ENCODE data around the gene RMND5A.
A peak's percentile ranks its signal among the peaks of the same experiment; 100 is the strongest.
"Not testable (repeated sequence)": the region's sequence is repeated elsewhere in the genome, so short reads cannot be mapped to it uniquely, and the experiment has no call there.

The RMND5A gene

GRCh38 chr2:86719637-86720539 is at the start of gene RMND5A:
Gene RMND5A (plus strand): TSS chr2:86720291. CDS start chr2:86720668, 377 bp downstream.
- peak within 1 kb of the TSS; percentile 51 to 62 for H3K9ac ChIP-seq (ENCODE audit: low read length in 2 of 2)
- H3K4me3 ChIP-seq (ENCODE audit: low read length in 2 of 2): peak within 1 kb of the TSS; percentile 53 to 72

GRCh38 chr2:86671337-86671981 is 48.6 kb upstream of the RMND5A start:
- Histone ChIP-seq H3K9me3 (ENCODE audit: control insufficient read depth in 2 of 2, low read length in 2 of 2) (no peaks in the 10 kb centered on the region), H3K4me3 (ENCODE audit: low read length in 2 of 2) (no peak overlapping the region), H3K4me1 (ENCODE audit: control insufficient read depth, insufficient read depth, low read length) (peaks cover 5% of the 10 kb centered on the region), H3K27ac (ENCODE audit: low read length) (no peak overlapping the region), H3K36me3 (ENCODE audit: control insufficient read depth in 2 of 2, insufficient read depth in 2 of 2, low read length in 2 of 2) (no peaks in the 10 kb centered on the region), H3K27me3 (ENCODE audit: control insufficient read depth in 1 of 2, insufficient read depth in 2 of 2, low read length in 2 of 2) (no peaks in the 10 kb centered on the region), H3K9ac (ENCODE audit: low read length in 2 of 2) (no peak overlapping the region)

More at GRCh38 chr2:86719637-86720539, at the start of gene RMND5A:
- not testable (repeated sequence) for H3K36me3 ChIP-seq (ENCODE audit: control insufficient read depth in 2 of 2, insufficient read depth in 2 of 2, low read length in 2 of 2); H3K4me1 ChIP-seq (ENCODE audit: control insufficient read depth, insufficient read depth, low read length); H3K9me3 ChIP-seq (ENCODE audit: control insufficient read depth in 2 of 2, low read length in 2 of 2); H3K27me3 ChIP-seq (ENCODE audit: control insufficient read depth in 1 of 2, insufficient read depth in 2 of 2, low read length in 2 of 2)
- peak within 1 kb of the TSS; percentile 70 for H3K27ac ChIP-seq (ENCODE audit: low read length)

- Histone ChIP-seq H3K4me3 (ENCODE audit: low read length in 2 of 2) (no peak overlapping the region), H3K27ac (ENCODE audit: low read length) (no peak overlapping the region), H3K9ac (ENCODE audit: low read length in 2 of 2) (no peak overlapping the region), H3K9me3 (ENCODE audit: control insufficient read depth in 2 of 2, low read length in 2 of 2) (no peaks in the 10 kb centered on the region), H3K36me3 (ENCODE audit: control insufficient read depth in 2 of 2, insufficient read depth in 2 of 2, low read length in 2 of 2) (no peaks in the 10 kb centered on the region), H3K4me1 (ENCODE audit: control insufficient read depth, insufficient read depth, low read length) (peaks cover 5% of the 10 kb centered on the region), H3K27me3 (ENCODE audit: control insufficient read depth in 1 of 2, insufficient read depth in 2 of 2, low read length in 2 of 2) (no peaks in the 10 kb centered on the region)
Measured at GRCh38 chr2:86672027-86672545, 48.0 kb upstream of the RMND5A start.

- H3K4me1 ChIP-seq (ENCODE audit: control insufficient read depth, insufficient read depth, low read length): peaks cover 5% of the 10 kb centered on the region
- H3K4me3 ChIP-seq (ENCODE audit: low read length in 2 of 2): no peak overlapping the region
- no peaks in the 10 kb centered on the region for H3K27me3 ChIP-seq (ENCODE audit: control insufficient read depth in 1 of 2, insufficient read depth in 2 of 2, low read length in 2 of 2)
- no peaks in the 10 kb centered on the region for H3K36me3 ChIP-seq (ENCODE audit: control insufficient read depth in 2 of 2, insufficient read depth in 2 of 2, low read length in 2 of 2)
- H3K27ac ChIP-seq (ENCODE audit: low read length): no peak overlapping the region
- H3K9ac ChIP-seq (ENCODE audit: low read length in 2 of 2): no peak overlapping the region
- H3K9me3 ChIP-seq (ENCODE audit: control insufficient read depth in 2 of 2, low read length in 2 of 2): no peaks in the 10 kb centered on the region
Measured at GRCh38 chr2:86673011-86673410, 47.1 kb upstream of the RMND5A start.

- H3K27ac ChIP-seq (ENCODE audit: low read length): no peak overlapping the region
- H3K9me3 ChIP-seq (ENCODE audit: control insufficient read depth in 2 of 2, low read length in 2 of 2): no peaks in the 10 kb centered on the region
Measured at GRCh38 chr2:86673986-86674670, 46.0 kb upstream of the RMND5A start.

GRCh38 chr2:86675104-86675503 is 45.0 kb upstream of the RMND5A start:
- no peak overlapping the region for H3K9ac ChIP-seq (ENCODE audit: low read length in 2 of 2)
- no peaks in the 10 kb centered on the region for H3K9me3 ChIP-seq (ENCODE audit: control insufficient read depth in 2 of 2, low read length in 2 of 2)
- H3K36me3 ChIP-seq (ENCODE audit: control insufficient read depth in 2 of 2, insufficient read depth in 2 of 2, low read length in 2 of 2): no peaks in the 10 kb centered on the region
- peaks cover 5% of the 10 kb centered on the region for H3K4me1 ChIP-seq (ENCODE audit: control insufficient read depth, insufficient read depth, low read length)
- no peak overlapping the region for H3K4me3 ChIP-seq (ENCODE audit: low read length in 2 of 2)
- no peak overlapping the region for H3K27ac ChIP-seq (ENCODE audit: low read length)
- H3K27me3 ChIP-seq (ENCODE audit: control insufficient read depth in 1 of 2, insufficient read depth in 2 of 2, low read length in 2 of 2): no peaks in the 10 kb centered on the region

More at GRCh38 chr2:86673986-86674670, 46.0 kb upstream of the RMND5A start:
- Histone ChIP-seq H3K9ac (ENCODE audit: low read length in 2 of 2) (no peak overlapping the region), H3K4me3 (ENCODE audit: low read length in 2 of 2) (no peak overlapping the region), H3K4me1 (ENCODE audit: control insufficient read depth, insufficient read depth, low read length) (peaks cover 5% of the 10 kb centered on the region), H3K27me3 (ENCODE audit: control insufficient read depth in 1 of 2, insufficient read depth in 2 of 2, low read length in 2 of 2) (no peaks in the 10 kb centered on the region), H3K36me3 (ENCODE audit: control insufficient read depth in 2 of 2, insufficient read depth in 2 of 2, low read length in 2 of 2) (no peaks in the 10 kb centered on the region)

GRCh38 chr2:86675511-86676015 is 44.5 kb upstream of the RMND5A start:
- Histone ChIP-seq H3K27ac (ENCODE audit: low read length) (no peak overlapping the region), H3K9ac (ENCODE audit: low read length in 2 of 2) (no peak overlapping the region), H3K27me3 (ENCODE audit: control insufficient read depth in 1 of 2, insufficient read depth in 2 of 2, low read length in 2 of 2) (no peaks in the 10 kb centered on the region), H3K36me3 (ENCODE audit: control insufficient read depth in 2 of 2, insufficient read depth in 2 of 2, low read length in 2 of 2) (no peaks in the 10 kb centered on the region), H3K4me1 (ENCODE audit: control insufficient read depth, insufficient read depth, low read length) (peaks cover 5% of the 10 kb centered on the region), H3K4me3 (ENCODE audit: low read length in 2 of 2) (no peak overlapping the region), H3K9me3 (ENCODE audit: control insufficient read depth in 2 of 2, low read length in 2 of 2) (no peaks in the 10 kb centered on the region)

- H3K4me3 ChIP-seq (ENCODE audit: low read length in 2 of 2): no peak overlapping the region
- no peak overlapping the region for H3K9ac ChIP-seq (ENCODE audit: low read length in 2 of 2)
- H3K36me3 ChIP-seq (ENCODE audit: control insufficient read depth in 2 of 2, insufficient read depth in 2 of 2, low read length in 2 of 2): no peaks in the 10 kb centered on the region
- no peak overlapping the region for H3K27ac ChIP-seq (ENCODE audit: low read length)
- no peaks in the 10 kb centered on the region for H3K27me3 ChIP-seq (ENCODE audit: control insufficient read depth in 1 of 2, insufficient read depth in 2 of 2, low read length in 2 of 2)
- peaks cover 5% of the 10 kb centered on the region for H3K4me1 ChIP-seq (ENCODE audit: control insufficient read depth, insufficient read depth, low read length)
- H3K9me3 ChIP-seq (ENCODE audit: control insufficient read depth in 2 of 2, low read length in 2 of 2): no peaks in the 10 kb centered on the region
Measured at GRCh38 chr2:86677816-86678215, 42.3 kb upstream of the RMND5A start.

GRCh38 chr2:86679036-86679435 is 41.1 kb upstream of the RMND5A start:
- Histone ChIP-seq H3K27me3 (ENCODE audit: control insufficient read depth in 1 of 2, insufficient read depth in 2 of 2, low read length in 2 of 2) (no peaks in the 10 kb centered on the region), H3K4me3 (ENCODE audit: low read length in 2 of 2) (no peak overlapping the region), H3K9me3 (ENCODE audit: control insufficient read depth in 2 of 2, low read length in 2 of 2) (no peaks in the 10 kb centered on the region), H3K9ac (ENCODE audit: low read length in 2 of 2) (no peak overlapping the region), H3K4me1 (ENCODE audit: control insufficient read depth, insufficient read depth, low read length) (peaks cover 5% of the 10 kb centered on the region), H3K36me3 (ENCODE audit: control insufficient read depth in 2 of 2, insufficient read depth in 2 of 2, low read length in 2 of 2) (no peaks in the 10 kb centered on the region), H3K27ac (ENCODE audit: low read length) (no peak overlapping the region)

- Histone ChIP-seq H3K9me3 (ENCODE audit: control insufficient read depth in 2 of 2, low read length in 2 of 2) (no peaks in the 10 kb centered on the region), H3K4me3 (ENCODE audit: low read length in 2 of 2) (no peak overlapping the region), H3K9ac (ENCODE audit: low read length in 2 of 2) (no peak overlapping the region), H3K36me3 (ENCODE audit: control insufficient read depth in 2 of 2, insufficient read depth in 2 of 2, low read length in 2 of 2) (no peaks in the 10 kb centered on the region), H3K27ac (ENCODE audit: low read length) (no peak overlapping the region), H3K4me1 (ENCODE audit: control insufficient read depth, insufficient read depth, low read length) (no peaks in the 10 kb centered on the region), H3K27me3 (ENCODE audit: control insufficient read depth in 1 of 2, insufficient read depth in 2 of 2, low read length in 2 of 2) (no peaks in the 10 kb centered on the region)
Measured at GRCh38 chr2:86685351-86685750, 34.7 kb upstream of the RMND5A start.

All from stomach smooth muscle (tissue), 2 donors.